ENCODE measurements around the gene NHSL1. TPM values are rescaled to one million over a fixed set of nuclear protein-coding genes. Genes with fewer than 3 reads are reported as not detected.
A peak's percentile ranks its signal among the peaks of the same experiment; 100 is the strongest.

The NHSL1 gene
- total RNA-seq, 2 donors from 2014 or later = 0.14 to 0.73 TPM

- H3K4me1 Mint-ChIP-seq (ENCODE audit: low read depth in 2 of 2) = peaks cover 9 to 13% of the 10 kb centered on the region in 2 donors
- H3K27ac Mint-ChIP-seq = no peak overlapping the region
- ATAC-seq (peak in 1 of 2 donors; percentile 64), DNase-seq (ENCODE audit: low spot score) (no peak)
- no peaks in the 10 kb centered on the region for H3K9me3 Mint-ChIP-seq
- no peaks in the 10 kb centered on the region for H3K36me3 Mint-ChIP-seq
- H3K4me3 Mint-ChIP-seq = no peak overlapping the region
- no peaks in the 10 kb centered on the region for H3K27me3 Mint-ChIP-seq
These were observed 48.8 kb downstream of the NHSL1 start for GRCh38 chr6:138450445-138450844.

GRCh38 chr6:138446821-138447220 lies 52.5 kb downstream of the NHSL1 start:
- H3K27ac Mint-ChIP-seq = no peak overlapping the region

GRCh38 chr6:138443979-138444378 lies 55.3 kb downstream of the NHSL1 start:
- Mint-ChIP-seq H3K4me3 (no peak overlapping the region), H3K27ac (no peak overlapping the region), H3K36me3 (no peaks in the 10 kb centered on the region), H3K27me3 (peaks cover 0 to 5% of the 10 kb centered on the region in 2 donors), H3K4me1 (ENCODE audit: low read depth in 2 of 2) (no peaks in the 10 kb centered on the region), H3K9me3 (no peaks in the 10 kb centered on the region)
- DNase-seq (ENCODE audit: low spot score) (no peak), ATAC-seq (no peak)

More at GRCh38 chr6:138446821-138447220, 52.5 kb downstream of the NHSL1 start:
- H3K36me3 Mint-ChIP-seq = no peaks in the 10 kb centered on the region
- no peak overlapping the region for H3K4me3 Mint-ChIP-seq
- ATAC-seq (no peak), DNase-seq (ENCODE audit: low spot score) (no peak)
- no peaks in the 10 kb centered on the region for H3K9me3 Mint-ChIP-seq
- peaks cover 0 to 5% of the 10 kb centered on the region in 2 donors for H3K4me1 Mint-ChIP-seq (ENCODE audit: low read depth in 2 of 2)
- H3K27me3 Mint-ChIP-seq = peaks cover 0 to 3% of the 10 kb centered on the region in 2 donors

- H3K36me3 Mint-ChIP-seq = no peaks in the 10 kb centered on the region
- no peak overlapping the region for H3K27ac Mint-ChIP-seq
- ATAC-seq (no peak), DNase-seq (ENCODE audit: low spot score) (no peak)
- no peaks in the 10 kb centered on the region for H3K4me1 Mint-ChIP-seq (ENCODE audit: low read depth in 2 of 2)
- peaks cover 0 to 5% of the 10 kb centered on the region in 2 donors for H3K27me3 Mint-ChIP-seq
- H3K4me3 Mint-ChIP-seq = no peak overlapping the region
- no peaks in the 10 kb centered on the region for H3K9me3 Mint-ChIP-seq
These were observed 56.6 kb downstream of the NHSL1 start for GRCh38 chr6:138442663-138443062.

GRCh38 chr6:138441965-138442364 lies 57.3 kb downstream of the NHSL1 start:
- ATAC-seq (no peak), DNase-seq (ENCODE audit: low spot score) (no peak)
- Mint-ChIP-seq H3K27me3 (peaks cover 0 to 5% of the 10 kb centered on the region in 2 donors), H3K4me1 (ENCODE audit: low read depth in 2 of 2) (no peaks in the 10 kb centered on the region), H3K27ac (no peak overlapping the region), H3K9me3 (no peaks in the 10 kb centered on the region), H3K4me3 (no peak overlapping the region), H3K36me3 (no peaks in the 10 kb centered on the region)

GRCh38 chr6:138440758-138441357 lies 58.4 kb downstream of the NHSL1 start:
- Mint-ChIP-seq H3K9me3 (no peaks in the 10 kb centered on the region), H3K4me3 (no peak overlapping the region), H3K27ac (no peak overlapping the region), H3K36me3 (no peaks in the 10 kb centered on the region), H3K27me3 (peaks cover 0 to 5% of the 10 kb centered on the region in 2 donors), H3K4me1 (ENCODE audit: low read depth in 2 of 2) (no peaks in the 10 kb centered on the region)
- ATAC-seq (peak in 1 of 2 donors; percentile 45), DNase-seq (ENCODE audit: low spot score) (no peak)

GRCh38 chr6:138440296-138440695 lies 59.0 kb downstream of the NHSL1 start:
- H3K27me3 Mint-ChIP-seq = peaks cover 0 to 5% of the 10 kb centered on the region in 2 donors
- no peak for ATAC-seq
- H3K9me3 Mint-ChIP-seq = no peaks in the 10 kb centered on the region
- no peaks in the 10 kb centered on the region for H3K36me3 Mint-ChIP-seq
- no peak overlapping the region for H3K4me3 Mint-ChIP-seq
- no peak for DNase-seq (ENCODE audit: low spot score)
- H3K4me1 Mint-ChIP-seq (ENCODE audit: low read depth in 2 of 2) = no peaks in the 10 kb centered on the region
- H3K27ac Mint-ChIP-seq = no peak overlapping the region

GRCh38 chr6:138439546-138439945 lies 59.7 kb downstream of the NHSL1 start:
- DNase-seq (ENCODE audit: low spot score) (no peak), ATAC-seq (no peak)
- no peak overlapping the region for H3K4me3 Mint-ChIP-seq
- peaks cover 0 to 5% of the 10 kb centered on the region in 2 donors for H3K27me3 Mint-ChIP-seq
- no peak overlapping the region for H3K27ac Mint-ChIP-seq
- no peaks in the 10 kb centered on the region for H3K36me3 Mint-ChIP-seq
- no peaks in the 10 kb centered on the region for H3K9me3 Mint-ChIP-seq
- H3K4me1 Mint-ChIP-seq (ENCODE audit: low read depth in 2 of 2) = no peaks in the 10 kb centered on the region

- DNase-seq (ENCODE audit: low spot score) (no peak), ATAC-seq (no peak)
- no peaks in the 10 kb centered on the region for H3K9me3 Mint-ChIP-seq
- no peaks in the 10 kb centered on the region for H3K4me1 Mint-ChIP-seq (ENCODE audit: low read depth in 2 of 2)
- no peak overlapping the region for H3K4me3 Mint-ChIP-seq
- peaks cover 0 to 6% of the 10 kb centered on the region in 2 donors for H3K27me3 Mint-ChIP-seq
- H3K36me3 Mint-ChIP-seq = no peaks in the 10 kb centered on the region
- H3K27ac Mint-ChIP-seq = no peak overlapping the region
These were observed 64.4 kb downstream of the NHSL1 start for GRCh38 chr6:138434925-138435324.

- no peak for DNase-seq (ENCODE audit: low spot score)
- Mint-ChIP-seq H3K27me3 (peaks cover 0 to 9% of the 10 kb centered on the region in 2 donors), H3K36me3 (no peaks in the 10 kb centered on the region), H3K27ac (no peak overlapping the region), H3K4me3 (no peak overlapping the region), H3K9me3 (no peaks in the 10 kb centered on the region), H3K4me1 (ENCODE audit: low read depth in 2 of 2) (no peaks in the 10 kb centered on the region)
- ATAC-seq = no peak
These were observed 65.2 kb downstream of the NHSL1 start for GRCh38 chr6:138434096-138434495.

- ATAC-seq (peak in 1 of 2 donors; percentile 46), DNase-seq (ENCODE audit: low spot score) (no peak)
- H3K27ac Mint-ChIP-seq = no peak overlapping the region
- H3K4me1 Mint-ChIP-seq (ENCODE audit: low read depth in 2 of 2) = no peaks in the 10 kb centered on the region
- peaks cover 0 to 9% of the 10 kb centered on the region in 2 donors for H3K27me3 Mint-ChIP-seq
- no peaks in the 10 kb centered on the region for H3K9me3 Mint-ChIP-seq
- no peak overlapping the region for H3K4me3 Mint-ChIP-seq
- H3K36me3 Mint-ChIP-seq = no peaks in the 10 kb centered on the region
These were observed 67.3 kb downstream of the NHSL1 start for GRCh38 chr6:138432063-138432356.

- Mint-ChIP-seq H3K9me3 (no peaks in the 10 kb centered on the region), H3K4me3 (no peak overlapping the region), H3K36me3 (no peaks in the 10 kb centered on the region), H3K4me1 (ENCODE audit: low read depth in 2 of 2) (no peaks in the 10 kb centered on the region), H3K27me3 (peaks cover 0 to 9% of the 10 kb centered on the region in 2 donors), H3K27ac (no peak overlapping the region)
- DNase-seq (ENCODE audit: low spot score) = no peak
- ATAC-seq = peak in 1 of 2 donors; percentile 13
These were observed 67.8 kb downstream of the NHSL1 start for GRCh38 chr6:138431256-138432062.

- Mint-ChIP-seq H3K4me1 (ENCODE audit: low read depth in 2 of 2) (no peaks in the 10 kb centered on the region), H3K36me3 (no peaks in the 10 kb centered on the region), H3K27ac (no peak overlapping the region), H3K27me3 (peaks cover 0 to 9% of the 10 kb centered on the region in 2 donors), H3K9me3 (no peaks in the 10 kb centered on the region), H3K4me3 (no peak overlapping the region)
- DNase-seq (ENCODE audit: low spot score) = no peak
- ATAC-seq = peak in 1 of 2 donors; percentile 30
These were observed 68.7 kb downstream of the NHSL1 start for GRCh38 chr6:138430361-138431145.

- ATAC-seq = no peak
- Mint-ChIP-seq H3K4me3 (no peak overlapping the region), H3K27me3 (peaks cover 0 to 9% of the 10 kb centered on the region in 2 donors), H3K9me3 (no peaks in the 10 kb centered on the region), H3K36me3 (no peaks in the 10 kb centered on the region), H3K27ac (no peak overlapping the region), H3K4me1 (ENCODE audit: low read depth in 2 of 2) (no peaks in the 10 kb centered on the region)
- DNase-seq (ENCODE audit: low spot score) = no peak
These were observed 69.5 kb downstream of the NHSL1 start for GRCh38 chr6:138429761-138430160.
